H9 (cell line): ENCODE results near the gene RAI1. TPM values are rescaled to one million over a fixed set of nuclear protein-coding genes. Genes with fewer than 3 reads are reported as not detected.

Experiments used
- DNase-seq: peaks from one replicate; pipeline ENCODE4 v3.0.0-alpha.2; 2017
- H2AFZ ChIP-seq: one replicate; pipeline ENCODE4 v1.6.1; 2013; ENCODE audit warnings: mild to moderate bottlenecking, low read length, control low read depth, moderate library complexity
- H2AK5ac ChIP-seq: 2 replicates; pipeline ENCODE4 v1.6.1; 2013; ENCODE audit warnings: low read length, control low read depth, mixed read lengths; ENCODE audit not compliant: insufficient read length
- H2BK120ac ChIP-seq: one replicate; pipeline ENCODE4 v1.6.1; 2013; ENCODE audit warnings: low read depth, mild to moderate bottlenecking, low read length, control low read depth, inconsistent platforms; ENCODE audit not compliant: poor library complexity, severe bottlenecking
- H2BK12ac ChIP-seq: 2 replicates; pipeline ENCODE4 v1.6.1; 2013; ENCODE audit warnings: low read length, control low read depth, mixed read lengths, low read depth; ENCODE audit not compliant: insufficient read length
- H2BK15ac ChIP-seq: 2 replicates; pipeline ENCODE4 v1.6.1; 2013; ENCODE audit warnings: low read depth, low read length, control low read depth
- H2BK20ac ChIP-seq: one replicate; pipeline ENCODE4 v1.6.1; 2013; ENCODE audit warnings: low read depth, mild to moderate bottlenecking, low read length, control low read depth, inconsistent platforms; ENCODE audit not compliant: poor library complexity, severe bottlenecking
- H2BK5ac ChIP-seq: 2 replicates; pipeline ENCODE4 v1.6.1; 2013; ENCODE audit warnings: low read length, control low read depth, mixed read lengths; ENCODE audit not compliant: insufficient read length
- H3K14ac ChIP-seq: 2 replicates; pipeline ENCODE4 v1.6.1; 2013; ENCODE audit warnings: low read length, control low read depth; ENCODE audit not compliant: insufficient read depth
- H3K18ac ChIP-seq: 2 replicates; pipeline ENCODE4 v1.6.1; 2013; ENCODE audit warnings: low read depth, mild to moderate bottlenecking, mixed read lengths, low read length, control low read depth; ENCODE audit not compliant: insufficient read length
- H3K23ac ChIP-seq: 2 replicates; pipeline ENCODE4 v1.6.1; 2013; ENCODE audit warnings: low read length, control low read depth, mixed read lengths, low read depth; ENCODE audit not compliant: insufficient read length
- H3K23me2 ChIP-seq: 2 replicates; pipeline ENCODE4 v1.6.1; 2013; ENCODE audit warnings: low read depth, mild to moderate bottlenecking, mixed read lengths, low read length, control low read depth; ENCODE audit not compliant: insufficient read length, poor library complexity, severe bottlenecking
- H3K27ac ChIP-seq: 2 replicates; pipeline ENCODE4 v1.5.1; 2013; ENCODE audit warnings: low read length, control low read depth, mixed read lengths, low read depth; ENCODE audit not compliant: insufficient read length
- H3K27me3 ChIP-seq: 2 replicates; pipeline ENCODE4 v1.6.1; 2013; ENCODE audit warnings: low read length, control low read depth, inconsistent platforms; ENCODE audit not compliant: insufficient read depth
- H3K4ac ChIP-seq: 2 replicates; pipeline ENCODE4 v1.6.1; 2013; ENCODE audit warnings: low read depth, mild to moderate bottlenecking, control low read depth, inconsistent platforms, low read length, moderate library complexity
- H3K4me1 ChIP-seq: 2 replicates; pipeline ENCODE4 v1.6.1; 2013; ENCODE audit warnings: low read length, control low read depth, inconsistent platforms; ENCODE audit not compliant: insufficient read depth
- H3K4me2 ChIP-seq: 2 replicates; pipeline ENCODE4 v1.6.1; 2013; ENCODE audit warnings: low read length, control low read depth, mixed read lengths; ENCODE audit not compliant: insufficient read length, insufficient read depth
- H3K56ac ChIP-seq: 2 replicates; pipeline ENCODE4 v1.6.1; 2013; ENCODE audit warnings: low read depth, mild to moderate bottlenecking, mixed read lengths, low read length, control low read depth; ENCODE audit not compliant: insufficient read length
- H3K79me1 ChIP-seq: 2 replicates; pipeline ENCODE4 v1.6.1; 2013; ENCODE audit warnings: low read depth, mild to moderate bottlenecking, moderate library complexity, low read length, control low read depth, inconsistent platforms; ENCODE audit not compliant: insufficient read depth, poor library complexity, severe bottlenecking
- H3K79me2 ChIP-seq: 2 replicates; pipeline ENCODE4 v1.6.1; 2013; ENCODE audit warnings: low read length, control low read depth, inconsistent platforms; ENCODE audit not compliant: insufficient read depth
- H3K9ac ChIP-seq: 2 replicates; pipeline ENCODE4 v1.6.1; 2013; ENCODE audit warnings: low read length, control low read depth, mixed read lengths; ENCODE audit not compliant: insufficient read length; ENCODE audit errors: extremely low read depth
- H3K9me3 ChIP-seq: one replicate; pipeline ENCODE4 v1.6.1; 2013; ENCODE audit warnings: low read depth, low read length, inconsistent platforms; ENCODE audit not compliant: control insufficient read depth
- H3T11ph ChIP-seq: one replicate; pipeline ENCODE4 v1.6.1; 2013; ENCODE audit warnings: mild to moderate bottlenecking, low read length, control low read depth, inconsistent platforms
- H4K20me1 ChIP-seq: one replicate; pipeline ENCODE4 v1.6.1; 2013; ENCODE audit not compliant: control insufficient read depth, insufficient read length, insufficient read depth
- H4K5ac ChIP-seq: 2 replicates; pipeline ENCODE4 v1.6.1; 2013; ENCODE audit warnings: low read depth, mild to moderate bottlenecking, mixed read lengths, low read length, control low read depth; ENCODE audit not compliant: insufficient read length
- H4K8ac ChIP-seq: replicated peaks from 2 replicates; pipeline ENCODE4 v1.6.1; 2013; ENCODE audit warnings: low read length, control low read depth, mixed read lengths, low read depth; ENCODE audit not compliant: insufficient read length
- H4K91ac ChIP-seq: 2 replicates; pipeline ENCODE4 v1.6.1; 2013; ENCODE audit warnings: low read depth, mild to moderate bottlenecking, moderate library complexity, mixed read lengths, low read length, control low read depth; ENCODE audit not compliant: insufficient read length
- H3K27ac Mint-ChIP-seq, 3 experiments: 2 replicates in 2 of 3; 3 replicates in 1 of 3; pipeline ENCODE4 v1.8.0; 2020 to 2021; ENCODE audit warnings: mixed read lengths in 3 of 3, mild to moderate bottlenecking in 1 of 3, moderate library complexity in 1 of 3
- H3K27me3 Mint-ChIP-seq: 2 replicates; pipeline ENCODE4 v1.8.0; 2021; ENCODE audit warnings: low read depth, mild to moderate bottlenecking, moderate library complexity, mixed read lengths
- H3K36me3 Mint-ChIP-seq, 3 experiments: 2 replicates in 2 of 3; 3 replicates in 1 of 3; pipeline ENCODE4 v1.8.0; 2020 to 2021; ENCODE audit warnings: low read depth in 3 of 3, mixed read lengths in 3 of 3; ENCODE audit not compliant: insufficient read depth in 1 of 3
- H3K4me1 Mint-ChIP-seq, 2 experiments: 2 replicates each; pipeline ENCODE4 v1.8.0; 2020; ENCODE audit warnings: mixed read lengths in 2 of 2
- H3K4me3 Mint-ChIP-seq, 2 experiments: 2 replicates in 1 of 2; 3 replicates in 1 of 2; pipeline ENCODE4 v1.8.0; 2020 to 2021; ENCODE audit warnings: mild to moderate bottlenecking in 2 of 2, mixed read lengths in 2 of 2, moderate library complexity in 1 of 2
- H3K9me3 Mint-ChIP-seq, 2 experiments: 2 replicates in 1 of 2; 3 replicates in 1 of 2; pipeline ENCODE4 v1.8.0; 2020; ENCODE audit warnings: mild to moderate bottlenecking in 2 of 2, mixed read lengths in 2 of 2, moderate library complexity in 1 of 2
- WGBS: extraction: QIAGEN DNeasy Blood & Tissue Kit; methylation state at CpG from one replicate; pipeline ENCODE4 v1.1.7; 2013; ENCODE audit warnings: missing lambda C conversion rate, low lambda C conversion rate, mixed read lengths; ENCODE audit not compliant: insufficient read length; ENCODE audit errors: extremely low coverage; 5-methylcytosine and 5-hydroxymethylcytosine counted together
- total RNA-seq: library from RNA; stranded (reverse); gene quantifications from 2 replicates; pipeline ENCODE4 v1.2.1, GENCODE V29; 2021
- TF ChIP-seq, protein P1 (sequence below): fragments of 200-600 bp; sonication (generic); conservative IDR thresholded peaks from 3 replicates; pipeline ENCODE4 v1.8.0; 2021; ENCODE audit warnings: antibody characterized with exemption, mild to moderate bottlenecking

RAI1 gene
- total RNA-seq, 1 experiment from 2014 or later = 1.5 TPM

- no peak overlapping the region for H3T11ph ChIP-seq
- no peak overlapping the region for H2AK5ac ChIP-seq
- no peak for DNase-seq
- H4K5ac ChIP-seq = no peak overlapping the region
- no peak overlapping the region for H3K56ac ChIP-seq
- H3K23ac ChIP-seq = no peak overlapping the region
- H4K8ac ChIP-seq = no peak overlapping the region
- no peak overlapping the region for H3K27ac ChIP-seq
- no peak overlapping the region for H2BK5ac ChIP-seq
- H2BK120ac ChIP-seq = no peak overlapping the region
- H2BK12ac ChIP-seq = no peak overlapping the region
- no peak overlapping the region for H3K4ac ChIP-seq
- H2BK15ac ChIP-seq = no peak overlapping the region
- no peak overlapping the region for H3K4me2 ChIP-seq
- Mint-ChIP-seq H3K27me3 (no peaks in the 10 kb centered on the region), H3K27ac (peak overlapping the region in 2 of 3 experiments; percentile 47 to 77; a peak in 5 of 7 replicates), H3K9me3 (no peaks in the 10 kb centered on the region; a peak in 1 of 5 replicates), H3K36me3 (peaks cover 13 to 58% (median 39%) of the 10 kb centered on the region in 3 experiments; a peak in 6 of 7 replicates), H3K4me3 (no peak overlapping the region; a peak in 1 of 5 replicates), H3K4me1 (peaks cover 44 to 57% of the 10 kb centered on the region in 2 experiments)
- H3K23me2 ChIP-seq = peaks cover 4% of the 10 kb centered on the region
- H3K79me1 ChIP-seq = peaks cover 9% of the 10 kb centered on the region
- TF ChIP-seq, protein P1, sequence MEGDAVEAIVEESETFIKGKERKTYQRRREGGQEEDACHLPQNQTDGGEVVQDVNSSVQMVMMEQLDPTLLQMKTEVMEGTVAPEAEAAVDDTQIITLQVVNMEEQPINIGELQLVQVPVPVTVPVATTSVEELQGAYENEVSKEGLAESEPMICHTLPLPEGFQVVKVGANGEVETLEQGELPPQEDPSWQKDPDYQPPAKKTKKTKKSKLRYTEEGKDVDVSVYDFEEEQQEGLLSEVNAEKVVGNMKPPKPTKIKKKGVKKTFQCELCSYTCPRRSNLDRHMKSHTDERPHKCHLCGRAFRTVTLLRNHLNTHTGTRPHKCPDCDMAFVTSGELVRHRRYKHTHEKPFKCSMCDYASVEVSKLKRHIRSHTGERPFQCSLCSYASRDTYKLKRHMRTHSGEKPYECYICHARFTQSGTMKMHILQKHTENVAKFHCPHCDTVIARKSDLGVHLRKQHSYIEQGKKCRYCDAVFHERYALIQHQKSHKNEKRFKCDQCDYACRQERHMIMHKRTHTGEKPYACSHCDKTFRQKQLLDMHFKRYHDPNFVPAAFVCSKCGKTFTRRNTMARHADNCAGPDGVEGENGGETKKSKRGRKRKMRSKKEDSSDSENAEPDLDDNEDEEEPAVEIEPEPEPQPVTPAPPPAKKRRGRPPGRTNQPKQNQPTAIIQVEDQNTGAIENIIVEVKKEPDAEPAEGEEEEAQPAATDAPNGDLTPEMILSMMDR = no peak
- H4K20me1 ChIP-seq = no peaks in the 10 kb centered on the region
- H3K27me3 ChIP-seq = no peaks in the 10 kb centered on the region
- no peak overlapping the region for H3K14ac ChIP-seq
- H2AFZ ChIP-seq = no peak overlapping the region
- H4K91ac ChIP-seq = no peak overlapping the region
- H3K79me2 ChIP-seq = peaks cover 22% of the 10 kb centered on the region; the same call in 1 of the 2 replicates
- WGBS = no CpG with 5 or more reads among the region's 12 CpGs
- H3K9ac ChIP-seq = no peak overlapping the region
- H3K4me1 ChIP-seq = peaks cover 3% of the 10 kb centered on the region; the same call in 1 of the 2 replicates
- H3K9me3 ChIP-seq = no peaks in the 10 kb centered on the region
- no peak overlapping the region for H2BK20ac ChIP-seq
- no peak overlapping the region for H3K18ac ChIP-seq
These were observed 150.2 kb downstream of the RAI1 start for GRCh38 chr17:17831208-17832031.
